H1 (cell line): ENCODE measurements around the gene CIT. TPM values are rescaled to one million over a fixed set of nuclear protein-coding genes. Genes with fewer than 3 reads are reported as not detected.

Experiments
- CHD1 ChIP-seq: IDR thresholded peaks from 2 replicates; pipeline ENCODE4 v1.6.1; 2012; ENCODE audit warnings: low read depth, low read length, improper control_type of control experiment
- TAF7 ChIP-seq: optimal IDR thresholded peaks from 2 replicates; pipeline ENCODE3; 2011; ENCODE audit warnings: low read depth, mild to moderate bottlenecking, inconsistent platforms, low read length, moderate library complexity, borderline replicate concordance
- polyA plus RNA-seq, 7 experiments: library from polyadenylated mRNA; depleted of rRNA in 3 of 7; stranded (reverse) in 5 of 7; unstranded in 2 of 7; fragments of >200 nt in 5 of 7; fragments of 200-250 nt in 2 of 7; gene quantifications; 1 replicate in 5 of 7; 2 replicates in 1 of 7; 4 replicates in 1 of 7; pipeline versions ENCODE4 v1.2.1 to v1.2.3, GENCODE V29; 2011 to 2013; ENCODE audit warnings: missing spikeins in 2 of 7, mixed read lengths in 2 of 7
- total RNA-seq: library from RNA; stranded (reverse); fragmentation: NEBNext Ultra II Directional; extraction: Animal tissue kit (Norgen Biotek cat#: 25700); gene quantifications from 2 replicates; pipeline ENCODE4 v1.2.1, GENCODE V29; 2021

The CIT gene
- total and polyA plus RNA-seq, 2 of the 8 experiments (the other 6 are each of a cell fraction or from before 2014, with no cell fraction given) = 17.1 to 60.9 TPM

DNA sequence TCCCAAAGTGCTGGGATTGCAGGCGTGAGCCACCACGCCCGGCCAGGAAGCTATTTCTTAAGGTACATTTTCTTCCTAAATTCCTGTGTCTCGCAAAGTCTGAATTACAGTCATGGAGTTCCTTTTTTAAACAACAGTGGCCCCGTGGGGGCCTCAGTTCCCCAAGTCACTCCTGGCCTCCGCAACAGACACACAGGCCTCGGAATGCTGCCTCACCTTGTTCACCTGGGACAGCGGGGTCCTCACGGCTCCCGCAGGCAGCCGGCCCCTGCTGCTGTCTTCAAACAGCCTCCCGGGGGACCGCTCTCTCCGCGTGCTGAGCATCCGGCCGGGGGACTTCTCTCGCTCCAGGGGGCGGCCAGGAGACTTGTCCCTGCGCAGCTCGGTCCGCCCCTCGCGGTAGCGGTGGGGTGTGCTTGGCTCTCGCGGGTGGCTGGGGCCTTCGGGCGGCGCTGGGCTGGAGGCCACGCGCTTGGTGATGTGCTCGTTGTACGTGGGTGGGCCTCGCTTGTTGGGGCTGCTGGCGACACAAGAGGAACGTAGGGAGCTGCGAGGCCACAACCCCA is 187.1 kb downstream of the CIT start (continued):
- TF ChIP-seq TAF7 (no peak), CHD1 (no peak)
